ENCODE measurements around the gene LITAF. TPM values are rescaled to one million over a fixed set of nuclear protein-coding genes. Genes with fewer than 3 reads are reported as not detected.

Gene LITAF
- total RNA-seq, 1 donor from 2014 or later = 242 TPM

GRCh38 chr16:11586378-11586855, 302 bp downstream of the LITAF start:
- ATAC-seq (peak; percentile 42), DNase-seq (no peak)
- Histone ChIP-seq H3K27me3 (no peaks in the 10 kb centered on the region), H3K36me3 (no peaks in the 10 kb centered on the region), H3K27ac (peak overlapping the region; percentile 93), H3K4me3 (peak overlapping the region; percentile 80), H3K4me1 (peaks cover 30% of the 10 kb centered on the region), H3K9me3 (no peaks in the 10 kb centered on the region)
- TF ChIP-seq CTCF (IDR thresholded peaks at IDR 0.05) = no peak
- intact Hi-C loops (cut with DNase I) = no loop called here

GRCh38 chr16:11585460-11586377, 1.0 kb downstream of the LITAF start:
- ATAC-seq (peak; percentile 36), DNase-seq (peak; percentile 73)
- Histone ChIP-seq H3K27me3 (no peaks in the 10 kb centered on the region), H3K4me3 (peak overlapping the region; percentile 80), H3K9me3 (no peaks in the 10 kb centered on the region), H3K36me3 (peaks cover 4% of the 10 kb centered on the region), H3K27ac (peak overlapping the region; percentile 93), H3K4me1 (peaks cover 33% of the 10 kb centered on the region)
- intact Hi-C loops (cut with DNase I) = no loop called here
- TF ChIP-seq CTCF (IDR thresholded peaks at IDR 0.05) = no peak

GRCh38 chr16:11583889-11584565, 2.7 kb downstream of the LITAF start:
- Histone ChIP-seq H3K27ac (peak overlapping the region; percentile 93), H3K4me3 (peak overlapping the region; percentile 80), H3K9me3 (no peaks in the 10 kb centered on the region), H3K27me3 (no peaks in the 10 kb centered on the region), H3K36me3 (peaks cover 4% of the 10 kb centered on the region), H3K4me1 (peaks cover 37% of the 10 kb centered on the region)
- no peak for TF ChIP-seq CTCF (IDR thresholded peaks at IDR 0.05)
- ATAC-seq (peak; percentile 39), DNase-seq (no peak)
- intact Hi-C loops (cut with DNase I) = no loop called here

- DNase-seq = no peak
- no peak for TF ChIP-seq CTCF (IDR thresholded peaks at IDR 0.05)
- Histone ChIP-seq H3K9me3 (no peaks in the 10 kb centered on the region), H3K36me3 (peaks cover 4% of the 10 kb centered on the region), H3K27me3 (no peaks in the 10 kb centered on the region), H3K27ac (no peak overlapping the region), H3K4me1 (peaks cover 39% of the 10 kb centered on the region), H3K4me3 (peak overlapping the region; percentile 80)
- intact Hi-C loops (cut with DNase I) = no loop called here
- ATAC-seq = no peak
Measured at GRCh38 chr16:11583166-11583565, 3.6 kb downstream of the LITAF start.

DNA sequence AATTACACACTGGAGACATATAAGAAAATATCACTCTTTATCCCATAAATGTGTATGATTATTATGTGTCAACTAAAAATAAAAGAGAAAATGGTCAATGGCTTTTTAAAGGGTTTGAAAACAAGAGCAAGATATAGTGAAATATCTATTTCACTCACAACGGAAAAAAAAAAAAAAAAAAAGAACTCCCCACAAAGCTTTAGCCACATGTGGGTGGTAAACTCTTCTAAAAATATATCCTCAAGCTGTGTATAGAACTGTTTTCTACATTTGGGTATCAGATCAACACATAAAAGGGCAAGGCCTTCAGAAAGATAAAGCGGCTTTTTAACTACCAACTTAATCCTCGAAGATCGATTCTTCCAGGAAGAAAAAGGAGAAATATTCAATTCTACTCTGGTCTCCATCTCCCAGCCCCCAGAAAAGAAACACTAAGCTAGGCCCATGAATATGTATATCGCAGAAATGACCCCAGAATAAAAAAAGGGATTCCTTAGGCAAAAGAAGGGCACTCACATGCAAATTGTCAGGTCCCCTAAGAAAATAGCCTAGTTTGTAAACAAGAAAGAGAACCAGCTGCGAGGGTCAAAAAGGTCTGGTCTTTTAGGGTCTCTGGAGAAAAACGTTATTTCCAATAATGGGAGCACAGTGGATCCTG, 4.4 kb downstream of the LITAF start:
- Histone ChIP-seq H3K9me3 (no peaks in the 10 kb centered on the region), H3K27me3 (no peaks in the 10 kb centered on the region), H3K36me3 (peaks cover 4% of the 10 kb centered on the region), H3K4me3 (peak overlapping the region; percentile 80), H3K4me1 (peaks cover 37% of the 10 kb centered on the region), H3K27ac (peak overlapping the region; percentile 4)
- ATAC-seq = no peak
- TF ChIP-seq CTCF (IDR thresholded peaks at IDR 0.05) = no peak
- intact Hi-C loops (cut with DNase I) = no loop called here
- no peak for DNase-seq

Data from upper lobe of right lung (tissue), 1 donor.